Measurements from ENCODE around the gene XIST. TPM values are rescaled to one million over a fixed set of nuclear protein-coding genes. Genes with fewer than 3 reads are reported as not detected.
"Not testable (repeated sequence)": the region's sequence is repeated elsewhere in the genome, so short reads cannot be mapped to it uniquely, and the experiment has no call there.

Gene XIST
- total RNA-seq, 1 donor from 2014 or later, result 240 TPM

DNA sequence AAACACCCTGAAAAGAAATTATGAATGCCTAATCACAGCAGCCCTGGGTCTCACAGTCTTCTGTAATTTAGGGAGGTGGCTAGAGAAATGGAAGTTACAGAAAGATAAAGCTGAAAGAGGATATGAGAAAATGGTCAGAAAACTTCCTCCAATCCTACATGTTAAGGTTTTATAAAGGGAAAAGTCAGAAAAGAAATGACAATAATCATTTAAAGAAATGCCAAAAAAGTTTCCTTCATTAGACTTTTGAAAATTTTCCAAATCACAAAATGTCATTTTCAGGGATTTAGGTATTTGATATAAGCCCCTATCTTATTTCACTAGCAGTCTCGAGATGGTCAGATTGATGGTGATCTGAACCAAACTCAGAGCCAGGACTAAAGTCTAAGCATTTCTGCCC, 13.4 kb downstream of the XIST start:
- DNase-seq (ENCODE audit: low spot score), result no peak

DNA sequence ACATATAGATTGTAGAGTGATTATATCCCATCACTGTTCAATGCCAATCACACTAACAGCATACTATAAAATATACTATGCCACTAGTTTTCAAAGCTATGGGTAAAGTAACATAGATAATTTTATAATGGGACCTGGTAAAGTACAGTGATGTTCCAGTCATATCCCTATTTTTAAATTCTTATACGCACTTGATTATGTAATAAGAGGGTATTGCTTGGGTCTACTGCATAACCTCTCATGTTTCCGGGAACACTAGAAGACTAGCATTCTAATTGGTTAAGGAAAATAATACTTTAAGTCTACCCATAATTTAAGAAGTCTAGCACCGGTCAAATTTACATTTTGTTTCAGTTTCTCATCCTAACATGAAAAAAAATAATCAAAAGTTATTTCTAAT, 14.4 kb downstream of the XIST start:
- no peak for DNase-seq (ENCODE audit: low spot score)

DNA sequence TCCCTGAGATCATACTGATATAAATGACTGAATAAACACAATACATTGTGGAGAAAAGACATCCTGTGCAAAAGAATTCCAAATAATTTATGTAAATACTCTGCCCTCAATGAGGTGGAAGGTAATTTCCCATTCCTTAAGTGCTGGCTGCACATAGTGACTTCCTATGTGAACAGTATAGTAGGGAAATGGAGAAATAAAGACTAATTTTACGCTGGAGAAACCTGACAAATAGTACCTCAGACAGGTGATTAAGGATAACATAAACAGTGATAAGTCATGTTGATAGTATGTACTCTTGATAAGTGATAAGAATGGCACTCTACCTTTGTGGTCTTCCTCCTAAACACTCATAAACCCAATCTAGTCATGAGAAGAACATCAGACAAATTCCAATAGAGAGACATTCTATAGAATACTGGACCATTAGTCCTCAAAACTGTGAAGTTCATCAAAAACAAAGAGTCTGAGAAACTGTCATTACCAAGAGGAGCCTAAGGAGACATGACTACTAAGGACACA, 15.5 kb downstream of the XIST start:
- DNase-seq (ENCODE audit: low spot score), result no peak

DNA sequence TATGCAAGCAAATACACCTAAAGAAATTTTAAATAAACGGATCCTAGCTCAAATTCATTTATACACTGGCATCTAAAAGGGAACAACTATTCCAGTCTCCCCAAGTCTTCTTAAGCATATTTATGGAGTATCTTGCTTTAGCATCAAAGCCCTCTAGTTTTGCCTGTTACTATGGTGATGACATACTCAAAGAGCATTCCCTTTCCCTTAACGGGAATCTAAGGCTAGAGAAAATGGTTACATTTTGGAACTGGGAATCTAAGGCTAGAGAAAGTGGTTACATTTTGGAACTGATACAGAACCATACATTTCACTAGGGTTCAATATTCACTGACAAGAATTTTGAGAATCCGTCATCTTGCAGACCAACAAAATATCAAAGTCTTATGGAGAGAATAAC, 18.3 kb downstream of the XIST start:
- no peak for DNase-seq (ENCODE audit: low spot score)

DNA sequence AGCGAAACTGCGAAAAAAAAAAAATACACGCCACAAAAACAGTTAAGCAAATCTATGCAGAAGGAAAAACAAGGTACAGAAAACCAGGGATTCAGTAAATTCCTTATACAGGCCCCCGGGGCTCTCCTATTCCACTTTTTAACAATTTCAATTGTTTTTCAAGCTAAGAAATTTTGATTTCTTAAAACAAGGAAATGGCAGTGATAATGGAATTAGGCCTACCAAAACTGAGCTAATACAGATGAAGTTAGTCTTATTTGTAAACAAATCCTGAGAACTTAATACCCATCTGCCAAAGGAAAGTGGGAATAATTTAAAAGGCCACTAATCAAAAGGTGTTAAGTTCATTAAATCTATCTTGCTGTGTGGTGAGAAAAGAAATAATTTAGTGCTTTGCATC, 20.2 kb downstream of the XIST start:
- no peak for DNase-seq (ENCODE audit: low spot score)

DNA sequence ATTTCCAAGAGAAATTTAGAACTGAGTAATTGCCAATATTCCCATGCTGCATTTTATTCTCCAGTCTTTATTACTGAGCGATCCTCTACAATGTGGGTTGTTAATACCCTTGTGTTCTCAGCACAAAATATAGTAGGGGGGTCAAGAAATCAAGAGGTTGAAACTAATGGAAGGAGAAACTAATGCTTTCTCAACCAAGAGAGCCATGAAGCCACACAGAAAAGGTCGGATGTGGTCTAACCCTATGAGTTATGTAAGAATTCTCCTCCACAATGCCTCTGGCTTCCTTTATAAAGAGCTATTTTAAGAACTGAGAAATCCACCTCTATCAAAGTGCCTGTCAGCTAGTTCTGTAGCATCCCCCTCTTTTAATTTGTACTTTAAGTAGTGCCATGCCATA, 21.0 kb downstream of the XIST start:
- no peak for DNase-seq (ENCODE audit: low spot score)

DNA sequence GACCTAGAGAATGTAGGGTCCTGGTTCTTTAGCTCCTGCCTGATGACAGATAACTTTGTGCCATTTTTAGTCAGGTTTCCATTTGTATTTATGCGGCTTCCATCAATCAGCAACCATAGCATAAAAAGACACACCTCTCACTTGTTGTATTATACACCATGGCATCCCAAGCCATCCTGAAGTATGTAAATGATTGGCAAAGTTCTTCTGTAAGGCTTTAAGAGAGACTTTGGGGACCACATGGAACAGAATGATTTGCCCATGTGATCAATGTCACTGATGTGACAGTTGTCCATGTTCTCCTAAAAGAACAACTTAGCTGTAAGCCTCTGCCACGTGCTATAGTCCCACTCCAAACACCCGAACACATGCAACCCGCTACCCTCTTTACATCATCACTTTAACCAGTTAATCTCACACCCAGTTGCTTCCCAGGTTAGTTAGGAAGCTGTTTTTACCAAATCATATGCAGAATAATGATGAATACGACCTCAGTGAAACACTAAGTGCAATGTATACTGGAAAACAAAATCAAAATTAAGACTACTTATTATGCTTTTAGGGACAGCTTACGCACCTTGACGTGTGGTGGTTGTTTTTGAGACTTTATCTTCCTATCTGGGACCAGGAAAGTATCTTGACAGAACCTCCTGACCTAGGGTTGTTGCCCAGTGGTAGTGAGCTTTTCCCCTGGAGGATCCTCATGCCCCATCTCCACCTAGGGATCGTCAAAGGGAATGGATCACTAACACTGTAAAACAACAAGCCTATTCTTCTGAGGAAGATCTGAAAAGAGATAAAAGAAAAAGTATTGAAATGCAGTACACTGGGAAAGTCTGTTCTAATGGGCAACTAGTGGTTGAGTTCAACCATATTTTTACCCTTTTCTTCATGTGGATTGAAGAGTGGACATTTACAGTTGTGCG, 21.8 kb downstream of the XIST start:
- no peak for DNase-seq (ENCODE audit: low spot score)

DNA sequence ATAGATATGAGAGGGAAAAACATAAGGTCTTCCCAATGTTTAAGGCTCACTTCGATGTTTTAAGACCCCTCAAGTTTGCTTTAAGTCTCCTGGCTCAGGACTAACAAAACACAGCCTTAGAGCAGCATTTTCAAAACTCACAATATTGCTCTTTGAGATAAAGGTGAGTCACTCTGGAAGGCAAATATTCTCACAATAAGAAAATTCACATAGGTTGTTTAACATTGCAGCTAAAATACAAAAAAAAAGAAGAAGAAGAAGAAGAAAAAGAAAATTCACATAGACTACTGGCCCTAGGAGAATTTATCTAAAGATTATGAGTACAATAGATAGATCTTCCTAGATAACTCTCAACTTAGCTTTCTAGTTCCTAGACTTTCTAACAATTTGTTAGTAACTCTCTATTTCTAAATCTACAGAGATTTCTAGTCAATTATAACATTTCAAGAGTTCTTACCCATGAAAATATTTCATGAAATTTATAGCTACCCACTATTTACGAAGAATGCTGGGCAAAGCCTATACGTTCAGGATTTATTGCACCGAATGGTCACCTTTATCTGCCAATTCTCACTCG, 22.5 kb downstream of the XIST start:
- DNase-seq (ENCODE audit: low spot score), result no peak

DNA sequence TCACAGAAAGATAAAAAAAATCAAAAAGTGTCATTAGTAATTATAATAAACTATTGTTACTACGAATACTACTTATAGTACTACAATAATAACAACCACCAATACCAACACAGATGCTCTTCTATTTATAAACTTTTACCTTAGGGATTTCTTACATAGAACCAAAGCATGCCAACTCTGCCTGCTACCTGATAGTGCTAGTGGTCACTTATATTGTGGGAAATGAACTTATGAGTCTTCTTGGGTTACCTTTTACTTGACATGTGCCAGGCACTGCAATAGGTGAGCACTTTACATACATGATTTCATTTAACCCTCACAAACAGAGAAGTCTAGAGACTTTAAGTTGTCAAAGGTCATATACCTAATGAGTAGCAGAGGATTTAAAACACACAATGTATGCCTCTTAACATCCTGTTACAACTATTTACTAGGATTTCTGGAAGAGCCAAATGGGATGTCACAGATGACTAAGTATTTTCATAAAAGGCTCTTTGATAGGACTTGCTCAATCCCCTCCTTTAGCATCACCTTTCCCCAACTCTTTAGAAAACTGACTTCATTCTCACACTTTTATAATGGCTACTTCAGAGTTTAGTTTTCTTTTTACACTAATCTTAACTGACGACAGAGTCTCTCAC, 24.3 kb downstream of the XIST start:
- no peak for DNase-seq (ENCODE audit: low spot score)

DNA sequence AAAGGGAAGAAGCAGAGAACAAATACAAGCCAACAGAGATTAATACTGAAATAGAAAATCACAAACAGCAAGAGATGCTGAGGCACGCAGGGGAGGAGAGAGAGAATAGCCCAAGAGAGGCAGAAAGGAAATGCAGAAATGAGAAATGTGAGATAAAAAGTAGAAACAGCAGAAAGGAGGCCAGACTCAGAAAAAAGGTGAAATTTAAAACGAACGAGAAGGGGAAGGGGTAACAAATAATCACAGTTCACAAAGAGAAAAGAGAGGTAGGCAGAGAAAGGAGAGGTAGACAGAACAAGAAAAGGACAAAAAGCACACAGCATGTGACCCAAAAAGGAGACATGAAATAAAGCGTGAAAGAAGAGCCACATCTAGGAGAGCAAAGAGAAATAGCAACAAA, 25.1 kb downstream of the XIST start:
- DNase-seq (ENCODE audit: low spot score), result no peak

DNA sequence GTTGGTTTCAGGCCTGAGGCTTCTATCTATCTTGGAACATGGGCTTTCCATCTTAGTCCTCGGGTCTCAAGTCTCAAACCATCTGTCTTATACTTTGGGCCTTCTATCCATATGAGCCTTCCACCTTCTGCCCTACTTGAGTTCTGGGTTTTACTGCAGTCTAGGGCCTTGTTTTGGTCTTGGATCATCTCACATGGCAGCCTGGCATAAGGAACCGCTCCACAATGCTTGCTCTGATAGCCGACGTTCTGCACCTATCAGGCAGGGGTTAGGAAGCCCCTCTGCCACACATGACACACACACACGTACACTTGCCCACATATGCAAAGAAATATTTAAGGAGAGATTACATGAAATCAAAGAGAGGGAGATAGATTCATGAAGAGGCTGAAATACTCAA, 25.5 kb downstream of the XIST start:
- no peak for DNase-seq (ENCODE audit: low spot score)

DNA sequence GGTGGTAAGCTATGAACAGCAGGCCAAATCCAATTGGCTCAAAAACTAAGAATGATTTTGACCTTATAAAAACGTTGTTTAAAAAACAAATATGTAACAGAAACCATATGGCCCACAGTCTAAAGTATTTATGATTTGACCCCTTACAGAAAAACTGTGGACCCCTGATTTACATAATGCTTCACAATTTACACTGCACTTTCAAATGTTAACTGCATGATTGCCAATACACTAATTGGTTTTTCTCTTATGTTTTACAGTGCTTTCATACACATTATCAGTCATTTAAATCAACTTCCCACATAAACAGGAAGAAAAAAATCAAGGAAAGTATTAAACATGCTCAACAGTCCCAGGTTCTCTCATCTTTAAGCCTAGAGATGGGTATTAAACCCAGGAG, 26.9 kb downstream of the XIST start:
- DNase-seq (ENCODE audit: low spot score), result no peak

DNA sequence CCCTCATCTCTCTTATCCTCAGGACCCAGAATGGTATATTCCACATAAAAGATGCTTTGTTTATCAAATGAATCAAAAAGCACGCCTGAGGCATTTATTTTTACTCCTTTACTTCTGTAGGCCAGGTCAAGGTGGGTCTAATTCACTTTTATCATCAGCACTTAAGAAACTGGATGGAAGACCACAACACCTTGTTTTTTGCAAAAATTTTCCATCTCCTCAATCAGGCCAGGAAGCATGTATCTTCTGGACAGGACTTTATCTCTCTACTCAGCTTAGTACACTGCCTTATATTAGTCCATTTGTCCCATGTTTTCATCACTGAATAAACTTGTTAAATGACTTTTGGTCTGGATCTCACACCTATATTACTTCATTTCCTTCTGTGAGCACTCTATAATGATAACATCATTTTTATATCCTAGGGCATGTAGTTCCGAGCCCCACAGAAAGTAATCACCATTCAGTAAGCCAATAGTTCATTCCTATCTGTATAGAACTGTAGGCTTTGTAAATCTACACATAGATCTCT, 29.0 kb downstream of the XIST start:
- DNase-seq (ENCODE audit: low spot score), result no peak

DNA sequence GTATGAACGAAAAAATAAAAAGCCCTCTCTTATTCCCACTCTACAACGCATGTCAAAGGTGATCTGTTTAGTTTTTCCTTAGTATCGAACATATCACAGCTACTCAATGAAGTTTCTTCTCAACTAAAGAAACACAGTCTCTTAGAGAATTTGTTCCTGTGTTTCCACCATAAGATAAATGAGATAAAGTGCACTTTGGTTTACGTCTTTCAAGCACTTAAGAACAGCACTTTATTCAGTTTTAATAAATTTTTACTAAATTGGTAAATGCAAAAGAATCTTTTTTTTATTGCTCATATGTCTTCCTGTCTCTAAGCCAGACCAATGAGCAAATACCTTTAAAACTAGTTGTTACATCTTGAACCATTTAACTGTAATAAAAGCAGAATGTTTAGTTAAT, 29.7 kb downstream of the XIST start:
- no peak for DNase-seq (ENCODE audit: low spot score)

DNA sequence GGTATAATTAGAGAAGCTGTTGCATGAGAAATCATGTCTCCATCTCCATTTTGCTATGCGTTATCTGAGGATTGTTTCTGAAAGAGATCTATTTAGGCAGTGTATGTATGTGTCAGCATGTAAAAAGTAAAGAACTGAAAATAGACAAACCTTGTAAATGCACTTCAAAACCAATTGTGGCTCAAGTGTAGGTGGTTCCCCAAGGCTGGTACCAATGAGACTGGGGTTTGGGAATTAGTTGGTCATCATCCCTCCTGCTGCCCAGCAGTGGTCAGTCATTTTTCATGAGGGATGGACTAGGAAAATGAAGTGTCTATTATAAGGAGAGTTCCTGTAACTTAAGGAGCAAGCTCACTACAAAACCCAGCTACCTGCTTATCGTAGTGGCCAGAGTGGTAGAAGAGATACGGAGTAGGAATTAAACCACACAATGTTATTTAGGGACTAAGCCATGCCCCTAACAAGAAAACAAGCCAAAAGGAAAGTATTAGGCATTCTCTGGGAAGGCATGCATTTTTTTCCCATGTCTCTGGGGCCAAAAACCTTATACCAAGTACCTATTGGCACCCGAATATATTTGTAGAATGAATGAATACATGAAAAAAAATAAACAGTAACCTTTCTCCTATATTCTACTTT, 30.5 kb downstream of the XIST start:
- no peak for DNase-seq (ENCODE audit: low spot score)

DNA sequence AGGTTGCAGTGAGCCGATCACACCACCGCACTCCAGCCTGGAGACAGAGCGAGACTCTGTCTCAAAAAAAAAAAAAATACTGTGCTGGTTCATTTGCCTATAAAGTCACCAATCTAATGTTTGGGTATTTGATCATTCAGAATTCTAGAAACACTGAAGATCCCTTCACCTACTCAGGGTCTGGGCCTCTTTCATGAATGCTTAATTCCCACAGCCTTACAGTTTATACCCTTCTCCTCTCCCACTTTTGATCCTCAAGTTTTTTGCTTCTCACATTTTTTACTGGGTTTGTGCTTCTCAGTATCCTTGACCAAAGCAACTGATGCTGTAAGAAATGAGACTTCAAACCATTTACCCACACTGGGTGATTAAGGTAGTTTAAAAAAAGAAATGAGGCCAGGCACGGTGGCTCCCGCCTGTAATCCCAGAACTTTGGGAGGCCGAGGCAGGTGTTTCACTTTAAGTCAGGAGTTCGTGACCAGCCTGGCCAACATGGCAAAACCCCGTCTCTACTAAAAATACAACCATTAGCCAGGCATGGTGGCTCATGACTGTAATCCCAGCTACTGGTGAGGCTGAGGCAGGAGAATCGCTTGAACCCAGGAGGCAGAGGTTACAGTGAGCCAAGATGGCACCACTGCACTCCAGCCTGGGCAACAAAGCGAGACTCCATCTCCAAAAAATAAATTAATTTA, 32.5 kb downstream of the XIST start:
- not testable (repeated sequence) for DNase-seq (ENCODE audit: low spot score)

DNA sequence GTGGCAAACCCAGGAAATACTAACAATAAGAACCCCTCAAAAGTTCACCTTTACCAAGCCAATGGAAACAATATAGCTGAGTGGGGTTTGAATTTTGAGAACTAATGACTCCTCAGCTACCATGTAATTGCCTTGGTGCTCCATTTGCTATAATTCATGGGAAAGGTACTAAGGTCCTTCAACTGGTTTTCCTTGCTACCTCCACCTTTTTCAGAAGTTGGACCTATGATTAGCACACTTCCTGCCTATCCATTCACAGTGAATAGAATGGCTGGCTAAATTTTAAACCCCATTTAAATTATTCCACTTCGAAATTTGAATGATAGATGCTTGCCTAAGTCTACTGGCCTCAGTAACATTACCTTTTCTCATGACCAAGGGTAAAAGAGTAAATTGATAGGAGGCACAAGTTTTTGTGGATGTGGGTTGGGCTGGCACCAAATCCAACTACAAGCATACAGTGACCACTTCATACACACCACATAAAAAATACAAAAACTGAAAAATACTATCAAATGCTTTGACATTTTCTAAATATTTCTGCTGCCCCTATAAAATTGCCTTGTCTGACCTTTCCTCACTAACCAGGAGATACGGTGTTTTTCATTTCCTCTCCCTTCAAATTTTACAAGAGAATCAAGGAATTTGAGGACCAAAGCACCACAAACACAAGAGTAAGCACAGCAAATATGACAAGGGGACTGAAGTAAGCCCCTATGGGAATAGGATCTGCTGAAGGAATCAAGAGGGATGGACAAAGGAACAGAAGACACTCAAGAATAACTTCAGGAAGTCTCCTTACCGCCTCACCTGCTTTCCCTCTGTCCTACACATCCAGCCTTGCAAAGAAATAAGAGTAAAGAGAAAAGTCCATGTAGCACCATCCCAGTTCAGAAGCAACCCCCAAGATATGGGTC, 34.1 kb downstream of the XIST start:
- no peak for DNase-seq (ENCODE audit: low spot score)

DNA sequence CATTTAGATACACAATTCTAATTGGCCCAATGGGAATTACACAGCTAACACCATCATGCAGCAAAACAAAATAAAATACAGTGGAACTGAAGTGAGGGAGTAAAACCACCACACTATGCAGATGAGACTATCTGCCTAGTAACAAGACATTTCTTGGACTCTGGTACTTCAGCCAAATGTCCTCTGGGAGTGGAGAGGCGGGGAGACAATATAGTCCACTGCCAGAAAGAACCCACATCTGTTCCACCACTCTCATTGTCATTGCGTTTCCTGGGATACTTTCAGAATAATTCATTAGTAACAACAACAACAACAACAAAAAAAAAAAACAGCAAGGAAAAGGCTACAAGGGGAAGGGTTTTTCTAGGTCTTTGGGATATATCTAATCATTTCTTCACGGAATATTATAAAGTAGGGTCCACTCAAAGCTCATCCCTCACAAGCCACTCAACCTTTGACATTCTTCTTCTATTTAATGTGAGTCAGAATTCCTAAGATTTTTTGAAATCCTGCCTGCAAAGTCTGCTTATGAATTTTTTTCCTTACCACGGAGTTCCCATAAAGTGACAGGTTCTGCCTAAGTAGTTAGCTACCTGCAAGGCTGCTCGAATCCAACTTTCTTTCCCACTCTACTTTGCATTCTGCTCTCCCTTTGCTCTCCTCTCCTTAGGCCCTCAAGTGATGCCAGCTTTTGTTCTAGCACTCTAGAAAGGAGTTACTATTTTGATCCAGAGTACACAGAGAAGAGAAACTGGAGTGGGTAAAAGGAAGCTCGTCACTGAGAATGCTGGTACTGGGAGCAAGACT, 34.9 kb downstream of the XIST start:
- no peak for DNase-seq (ENCODE audit: low spot score)

DNA sequence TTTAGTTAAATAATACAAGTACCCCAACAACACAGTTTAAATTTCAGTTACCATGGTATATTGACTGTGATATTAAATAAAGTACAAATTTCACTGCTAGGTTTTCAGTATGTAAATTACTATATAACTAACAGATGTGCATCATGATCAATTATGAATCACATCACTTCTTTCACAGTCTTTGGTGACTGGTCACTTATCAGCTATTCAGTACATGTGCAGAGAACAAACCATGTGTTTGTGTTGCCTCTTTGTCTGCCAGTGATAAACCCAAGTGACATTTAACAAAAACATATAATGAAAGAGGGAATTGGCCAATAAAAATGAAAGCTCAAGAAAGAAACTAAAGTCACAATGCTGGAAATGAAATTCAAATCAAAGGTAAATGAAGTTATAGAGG, 40.3 kb downstream of the XIST start:
- DNase-seq (ENCODE audit: low spot score), result no peak
